ENCODE measurements around the gene AFF1.
"Not testable (repeated sequence)": the region's sequence is repeated elsewhere in the genome, so short reads cannot be mapped to it uniquely, and the experiment has no call there.

The AFF1 gene

DNA sequence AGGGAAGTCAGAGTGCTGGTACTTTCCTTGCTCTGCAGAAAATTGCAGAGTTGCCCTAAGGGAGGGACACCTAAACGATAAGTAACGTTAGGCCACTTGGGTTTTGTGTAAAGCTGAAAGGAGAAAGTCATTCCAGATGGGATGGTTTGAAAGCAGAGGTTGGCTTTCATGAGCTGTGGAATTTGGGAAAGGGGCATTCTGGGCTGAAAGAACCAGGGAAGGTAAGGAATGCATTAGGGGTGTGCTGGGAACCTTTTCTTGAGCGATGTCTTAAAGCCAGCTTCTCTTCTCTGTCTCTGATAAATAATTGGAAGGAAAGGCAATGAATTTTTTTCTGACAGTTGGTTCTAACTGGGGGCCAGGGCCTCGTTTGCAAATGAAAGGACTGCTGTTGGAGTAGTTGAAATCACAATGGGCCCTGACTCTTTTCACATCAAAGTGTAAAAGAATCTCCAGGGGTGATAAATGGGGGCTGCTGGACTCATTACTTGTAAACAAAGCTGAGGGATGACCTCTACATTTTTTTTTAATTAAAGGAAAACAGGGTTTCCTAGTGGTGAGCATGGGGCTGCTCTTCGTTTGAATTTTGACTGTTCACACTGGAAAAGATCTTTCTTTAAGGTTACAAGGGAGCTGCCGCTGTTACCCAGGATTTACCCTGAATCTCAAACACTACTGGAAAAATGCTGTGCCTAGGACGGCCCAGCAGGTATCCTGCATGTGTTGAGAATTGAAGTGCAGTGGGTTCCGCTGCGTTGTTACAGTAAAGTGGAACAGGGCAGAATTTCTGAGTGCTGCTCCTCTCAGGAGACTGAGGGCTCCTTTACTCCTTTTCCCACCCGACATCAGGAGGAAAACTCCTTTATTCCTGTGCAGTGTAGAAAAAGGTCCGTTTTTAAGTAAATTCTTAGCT is 25.0 kb downstream of the AFF1 start:
- no peak for DNase-seq

DNA sequence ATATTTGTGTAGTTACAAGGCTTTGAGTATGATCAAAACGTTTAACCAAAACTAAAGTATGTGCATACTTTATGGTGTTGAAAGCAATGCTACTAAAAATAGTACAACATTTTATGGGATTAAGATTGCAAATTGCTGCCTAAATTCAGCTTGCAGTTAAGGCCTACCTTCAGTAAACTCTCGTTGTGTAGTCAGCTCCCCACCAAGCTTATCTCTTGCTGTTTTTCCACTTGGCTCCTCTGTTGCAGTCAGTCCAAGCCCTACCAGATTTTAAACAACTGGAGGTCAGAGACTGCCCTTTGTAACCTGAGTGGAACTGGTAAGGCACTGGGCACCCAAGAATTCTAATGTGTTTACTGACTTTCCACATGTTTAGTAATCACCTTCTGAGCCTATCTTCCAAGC is 25.7 kb downstream of the AFF1 start:
- DNase-seq = no peak

GRCh38 chr4:86961116-86961515 is 26.3 kb downstream of the AFF1 start:
- no peak for DNase-seq

DNA sequence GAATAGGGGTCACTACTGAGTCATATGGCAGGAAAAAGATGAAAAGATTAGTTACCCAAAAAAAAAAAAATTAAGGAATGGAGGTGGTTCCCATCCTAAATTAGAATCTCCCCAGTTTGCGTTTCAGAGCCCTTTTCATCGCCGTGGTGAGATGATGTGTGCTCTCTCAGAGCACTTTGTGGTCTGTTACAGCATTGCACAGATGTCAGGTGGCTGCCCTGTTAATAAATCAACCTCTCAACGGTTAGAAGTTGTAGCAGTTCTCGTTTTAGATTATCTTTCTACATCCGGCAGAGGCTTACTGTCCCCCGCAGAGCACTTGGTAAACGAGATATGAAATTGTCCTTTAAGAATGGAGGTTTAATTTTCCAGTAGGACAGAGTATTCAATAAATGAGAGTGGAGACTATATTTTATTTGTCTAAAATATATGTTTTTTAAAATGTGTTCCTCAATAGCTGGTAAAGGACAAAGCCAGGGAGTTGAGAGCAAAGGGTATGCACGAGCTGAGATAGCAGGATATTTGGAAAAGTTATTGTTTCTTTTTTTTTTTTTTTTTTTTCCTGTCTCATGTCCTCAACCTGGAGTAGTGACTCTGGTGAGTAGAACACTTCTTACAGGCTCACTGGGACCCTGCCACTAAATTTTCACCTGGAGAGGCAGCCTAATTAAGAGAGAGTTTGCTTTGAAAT is 26.9 kb downstream of the AFF1 start:
- DNase-seq = no peak

DNA sequence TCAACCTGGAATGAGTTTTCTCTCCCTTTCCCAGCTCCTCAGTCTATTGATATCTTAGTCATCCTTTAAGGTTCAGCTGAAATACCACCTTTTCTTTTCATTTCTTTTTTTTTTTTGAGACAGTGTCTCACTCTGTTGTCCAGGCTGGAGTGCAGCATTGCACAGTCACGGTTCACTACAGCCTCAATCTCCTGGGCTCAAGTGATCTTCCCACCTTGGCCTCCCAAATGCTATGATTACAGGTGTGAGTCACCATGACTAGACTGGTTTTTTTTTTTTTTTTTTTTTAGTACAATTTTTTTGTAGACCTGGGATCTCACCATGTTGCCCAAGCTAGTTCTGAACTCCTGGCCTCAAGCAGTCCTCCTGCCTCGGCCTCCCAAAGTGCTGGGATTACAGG is 28.9 kb downstream of the AFF1 start:
- no peak for DNase-seq

- DNase-seq = no peak
Measured at GRCh38 chr4:86965019-86965976, 30.5 kb downstream of the AFF1 start.

DNA sequence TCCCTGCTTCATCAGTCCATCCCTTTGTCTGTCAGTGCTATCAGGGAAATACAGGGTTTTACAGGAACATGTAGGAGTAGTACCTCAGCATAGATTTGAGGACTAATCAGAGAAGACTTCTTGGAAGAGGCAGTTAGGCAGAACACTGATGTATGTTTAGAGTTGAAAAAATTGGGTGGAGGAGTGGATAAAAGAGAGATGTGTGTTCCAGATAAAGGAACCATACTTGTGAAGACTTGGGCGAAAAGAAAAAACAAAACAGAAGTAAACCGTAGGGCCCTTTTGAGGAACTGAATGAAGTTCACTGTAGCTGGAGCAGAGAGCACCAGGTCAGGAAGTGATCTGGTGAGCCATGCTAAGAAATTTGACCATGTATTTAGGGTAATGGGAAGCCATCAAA is 32.3 kb downstream of the AFF1 start:
- no peak for DNase-seq

- DNase-seq = no peak
Measured at GRCh38 chr4:86967798-86968197, 33.0 kb downstream of the AFF1 start.

- DNase-seq = no peak
Measured at GRCh38 chr4:86968547-86968946, 33.7 kb downstream of the AFF1 start.

DNA sequence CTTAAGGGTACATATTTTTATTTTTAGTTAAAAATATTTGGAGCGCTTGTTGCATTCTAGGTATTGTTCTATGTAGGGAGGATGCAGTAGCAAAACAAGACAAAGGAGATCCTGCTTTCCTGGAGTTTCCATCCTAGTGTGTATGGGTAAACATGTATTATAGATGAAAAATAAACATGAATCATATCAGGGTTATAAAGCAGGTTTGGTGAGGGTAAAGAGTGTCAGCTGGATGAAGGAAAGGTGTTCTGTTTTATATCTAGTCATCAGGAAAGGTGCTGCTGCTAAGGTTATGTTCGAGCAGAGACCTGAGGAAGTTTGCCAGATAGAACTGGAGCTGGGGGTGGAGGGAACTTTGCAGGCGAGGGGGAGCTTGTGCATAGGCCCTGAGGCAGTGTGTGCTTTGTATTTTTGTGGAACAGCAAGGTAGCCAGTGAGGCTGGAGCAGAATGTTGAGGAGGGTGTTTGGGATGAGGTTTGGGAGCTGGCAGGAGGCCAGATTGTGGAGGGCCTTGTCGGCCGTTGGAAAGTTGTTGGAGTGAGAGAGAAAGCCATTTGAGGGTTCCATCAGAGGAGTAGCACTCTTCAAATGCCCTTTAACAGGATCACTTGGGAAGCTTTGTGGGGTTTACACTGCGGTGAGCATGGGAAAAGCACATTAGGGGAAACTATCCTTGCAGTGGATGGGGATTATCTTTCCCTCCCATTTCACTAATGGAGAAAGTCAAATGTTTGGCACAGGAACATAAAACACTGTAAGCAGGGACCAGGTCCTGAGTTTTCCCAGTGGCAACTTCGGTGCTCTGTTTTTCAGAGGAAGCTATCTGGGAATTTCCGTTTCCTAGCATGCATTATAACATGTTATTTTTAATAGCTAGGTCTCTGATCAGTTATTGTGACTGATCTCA is 35.9 kb downstream of the AFF1 start:
- no peak for DNase-seq

DNA sequence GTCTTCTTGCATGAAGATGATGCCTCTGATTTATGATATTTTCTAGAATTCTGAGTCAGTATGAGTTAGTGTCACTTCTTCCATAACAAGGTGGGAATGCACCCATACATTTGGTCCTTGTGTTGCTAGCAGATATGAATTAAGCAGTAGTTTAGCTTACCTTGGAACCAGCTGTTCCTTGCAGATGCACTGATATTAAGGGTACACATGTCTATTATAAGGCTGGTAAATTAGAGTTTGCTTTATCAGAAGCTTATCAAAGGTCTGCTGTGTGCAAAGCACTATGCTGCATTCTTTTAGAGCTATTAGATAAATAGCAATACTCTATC is 36.5 kb downstream of the AFF1 start:
- no peak for DNase-seq

DNA sequence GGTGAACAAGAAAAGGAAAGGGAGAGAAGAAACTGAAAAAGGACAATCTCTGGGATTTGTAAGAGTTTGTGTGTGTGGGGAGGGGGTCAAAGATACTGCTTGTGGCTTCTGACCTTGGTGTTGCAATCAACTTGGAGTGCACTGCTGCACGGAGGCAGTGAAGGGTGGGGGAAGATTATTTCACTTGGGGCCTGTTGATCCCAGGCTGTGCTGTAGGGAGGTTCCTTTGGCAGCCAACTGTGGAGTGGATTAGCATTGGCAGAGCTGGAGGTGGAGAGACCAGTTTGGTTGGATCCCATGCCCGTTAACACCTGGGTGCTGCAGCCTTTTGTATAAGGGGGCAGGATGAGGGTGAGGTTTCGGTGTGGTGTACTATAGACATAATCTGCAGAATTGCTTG is 38.2 kb downstream of the AFF1 start:
- DNase-seq = no peak

- no peak for DNase-seq
Measured at GRCh38 chr4:86973668-86974067, 38.9 kb downstream of the AFF1 start.

- no peak for DNase-seq
Measured at GRCh38 chr4:86974551-86974994, 39.8 kb downstream of the AFF1 start.

GRCh38 chr4:86975927-86976326 is 41.1 kb downstream of the AFF1 start:
- DNase-seq = no peak

DNA sequence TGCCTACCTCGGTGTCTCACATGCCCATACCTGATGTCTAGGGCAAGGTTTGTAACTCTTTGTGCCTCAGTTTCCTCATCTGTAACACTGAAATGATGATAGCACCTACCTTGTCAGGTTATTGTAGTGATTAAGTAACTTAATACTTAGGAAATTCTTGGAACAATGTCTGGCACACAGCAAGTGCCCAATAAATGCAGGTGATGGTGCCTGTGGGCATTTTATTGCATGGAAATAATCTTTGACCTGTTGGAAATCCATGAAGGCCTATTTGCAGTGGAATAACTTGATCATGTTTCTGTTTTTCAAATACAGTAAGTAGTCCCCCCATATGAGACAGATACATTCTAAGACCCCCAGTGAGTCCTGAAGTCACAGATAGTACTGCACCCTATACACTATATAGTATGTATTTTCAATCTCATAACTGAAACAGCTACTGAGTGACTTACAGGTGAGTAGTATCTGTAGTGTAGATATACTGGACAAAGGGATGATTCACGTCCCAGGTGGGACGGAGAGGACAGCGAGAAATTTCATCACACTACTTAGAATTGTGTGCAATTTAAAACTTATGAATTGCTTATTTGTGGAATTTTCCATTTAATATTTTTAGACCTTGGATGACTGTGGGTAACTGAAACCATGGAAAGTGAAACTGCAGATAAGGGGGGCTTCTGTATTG is 42.1 kb downstream of the AFF1 start:
- DNase-seq = no peak

DNA sequence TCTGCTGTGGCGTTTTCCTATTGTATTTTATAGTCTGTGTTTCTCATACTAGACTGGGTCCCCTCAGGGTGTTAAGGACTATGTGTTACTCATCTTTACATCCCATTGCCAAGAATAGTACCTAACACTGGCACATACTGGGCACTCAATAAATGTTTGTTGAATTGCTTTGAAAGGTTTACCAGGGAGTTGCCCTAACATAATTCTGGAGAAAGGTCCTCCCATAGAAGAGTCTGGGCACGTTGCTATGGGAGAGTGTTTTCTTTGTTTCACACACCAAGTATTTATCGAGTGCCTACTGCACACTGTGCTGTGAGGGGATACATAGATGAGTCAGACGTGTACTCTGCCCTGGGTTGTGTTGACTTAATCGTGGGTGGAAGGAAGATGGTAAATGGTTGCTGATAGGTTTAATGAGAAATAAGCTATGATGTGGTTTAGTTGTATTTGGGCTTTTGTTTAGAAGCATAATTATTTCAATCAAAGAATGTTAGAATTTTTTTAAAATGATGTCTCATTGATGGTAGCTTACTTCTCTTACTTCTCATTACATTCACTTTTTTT is 42.9 kb downstream of the AFF1 start:
- DNase-seq = no peak

- DNase-seq = no peak
Measured at GRCh38 chr4:86978709-86979108, 43.9 kb downstream of the AFF1 start.

DNA sequence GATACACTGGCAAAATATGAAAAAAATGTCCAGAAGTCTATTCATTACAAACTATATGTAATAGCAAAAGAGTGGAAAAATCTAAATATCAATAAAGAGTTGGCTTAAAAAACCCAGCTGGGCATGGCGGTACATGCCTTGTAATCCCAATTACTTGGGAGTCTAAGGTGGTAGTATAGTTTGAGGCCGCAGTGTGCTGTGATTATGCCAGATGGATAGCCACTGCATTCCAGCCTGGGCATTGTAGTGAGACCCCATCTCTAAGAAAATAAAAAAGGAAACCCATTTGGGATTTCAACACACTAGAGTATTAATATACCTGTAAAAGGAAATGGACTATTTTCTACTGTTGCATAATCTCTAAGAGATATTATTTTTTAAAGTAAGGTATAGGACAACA is 45.4 kb downstream of the AFF1 start:
- DNase-seq = no peak

DNA sequence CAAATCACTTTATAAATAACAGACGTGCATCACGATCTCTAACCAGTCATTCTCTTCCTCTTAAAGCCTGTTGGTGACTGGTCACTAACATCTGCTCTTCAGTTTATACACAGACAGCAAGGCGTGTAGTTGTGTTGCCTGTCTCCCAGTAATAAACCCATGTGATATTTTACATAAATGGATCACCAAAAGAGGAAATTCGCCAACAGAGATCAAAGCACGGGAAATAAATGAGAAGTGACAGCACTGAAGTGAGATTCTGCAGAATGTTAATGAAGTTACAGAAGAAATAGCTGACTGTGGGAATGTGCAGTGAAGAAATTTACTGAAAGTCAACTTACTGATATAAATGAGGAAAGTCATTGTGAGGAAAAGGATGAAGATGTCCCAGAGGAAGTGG is 47.0 kb downstream of the AFF1 start:
- no peak for DNase-seq

GRCh38 chr4:86985852-86986251 is 51.0 kb downstream of the AFF1 start:
- not testable (repeated sequence) for DNase-seq
